ENCODE measurements around the gene ABLIM1. TPM values are rescaled to one million over a fixed set of nuclear protein-coding genes. Genes with fewer than 3 reads are reported as not detected.

Gene ABLIM1
- total RNA-seq, 4 donors from 2014 or later, result 56.9 to 108 (median 96.1) TPM

GRCh38 chr10:114556236-114557122 is 101.6 kb downstream of the ABLIM1 start:
- Histone ChIP-seq H3K4me1 (peaks cover 3 to 11% (median 6%) of the 10 kb centered on the region in 4 donors), H3K9me3 (no peaks in the 10 kb centered on the region), H3K27me3 (no peaks in the 10 kb centered on the region), H3K27ac (no peak overlapping the region), H3K36me3 (no peaks in the 10 kb centered on the region), H3K4me3 (no peak overlapping the region)
- in situ Hi-C loops (cut with MboI; ENCODE audit: low pct_ligation_motif_present in 1 of 4, low pct_unique_long_range_greater_than_20kb in 1 of 4, low sequenced_read_pairs in 3 of 4) (loop anchor here in 3 of 4 donors (10.0 kb wide), 2 partner anchors 138 to 228 kb away; no protein-coding TSS in a partner anchor), intact Hi-C loops (cut with DNase I; ENCODE audit: low total_unique reads) (no loop called here)
- no peak for DNase-seq
- TF ChIP-seq CTCF (IDR thresholded peaks at IDR 0.05) (no peak), EP300 (IDR thresholded peaks at IDR 0.05; ENCODE audit: low read depth) (no peak), POLR2AphosphoS5 (IDR thresholded peaks at IDR 0.05) (no peak), POLR2A (IDR thresholded peaks at IDR 0.05) (no peak)
- 88 to 92% methylated on average over 5 to 9 of the region's 9 CpGs for WGBS, 2 donors (ENCODE audit: low coverage in 1 of 2)

DNA sequence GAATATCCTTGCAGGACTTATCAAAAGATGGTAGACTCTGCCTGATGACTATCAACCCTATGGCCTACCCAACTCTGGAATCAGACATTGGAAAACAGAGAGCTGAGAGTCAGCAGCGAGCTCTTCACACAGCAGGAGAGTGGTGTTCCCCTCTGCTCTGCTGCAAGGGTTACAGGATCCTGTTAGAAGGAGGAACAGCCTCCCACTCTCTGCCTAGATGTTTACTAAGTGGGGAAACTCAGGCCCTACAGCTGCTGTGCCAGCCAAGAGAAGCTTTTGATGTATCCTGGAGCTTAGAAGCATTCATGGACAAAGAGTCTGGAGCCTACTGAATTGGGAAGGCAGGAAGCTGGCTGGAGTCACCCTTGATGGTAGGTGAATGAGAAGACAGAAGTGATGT is 104.6 kb downstream of the ABLIM1 start:
- no peak for DNase-seq
- intact Hi-C loops (cut with DNase I; ENCODE audit: low total_unique reads), result loop anchor here (5.0 kb wide), 1 partner anchor 229 kb away; no protein-coding TSS in a partner anchor
- Histone ChIP-seq H3K4me1 (peaks cover 0 to 20% (median 11%) of the 10 kb centered on the region in 4 donors), H3K9me3 (no peaks in the 10 kb centered on the region), H3K4me3 (no peak overlapping the region), H3K36me3 (no peaks in the 10 kb centered on the region), H3K27me3 (no peaks in the 10 kb centered on the region), H3K27ac (no peak overlapping the region)
- WGBS, 2 donors (ENCODE audit: low coverage in 1 of 2), result 92 to 100% methylated on average over 1 of the region's 1 CpG
- in situ Hi-C loops (cut with MboI; ENCODE audit: low pct_ligation_motif_present in 1 of 4, low pct_unique_long_range_greater_than_20kb in 1 of 4, low sequenced_read_pairs in 3 of 4), result loop anchor here (5.0 to 10.0 kb wide), 3 partner anchors 141 to 231 kb away; no protein-coding TSS in a partner anchor
- TF ChIP-seq CTCF (IDR thresholded peaks at IDR 0.05), result no peak
- no peak for TF ChIP-seq POLR2AphosphoS5 (IDR thresholded peaks at IDR 0.05)
- TF ChIP-seq EP300 (IDR thresholded peaks at IDR 0.05; ENCODE audit: low read depth), result no peak
- TF ChIP-seq POLR2A (IDR thresholded peaks at IDR 0.05), result no peak

DNA sequence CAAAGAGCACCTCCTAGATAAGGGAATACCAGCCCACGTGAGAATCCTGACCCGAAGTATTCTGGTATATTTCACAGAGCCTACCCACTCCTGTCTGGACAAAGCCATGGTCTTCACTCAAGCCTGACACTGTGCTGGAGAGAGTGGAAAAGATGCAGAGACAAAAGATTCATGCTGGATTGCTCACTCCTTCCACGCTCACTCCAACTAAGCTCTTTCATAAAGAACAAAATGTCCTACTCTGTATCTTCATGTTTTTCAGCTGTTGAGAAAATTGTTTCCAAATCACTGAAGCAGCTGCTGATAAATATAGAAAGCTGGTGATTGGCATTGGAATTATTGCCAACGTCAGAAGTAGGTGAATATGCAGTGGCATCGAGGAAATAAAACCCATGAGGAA is 106.0 kb downstream of the ABLIM1 start:
- no peak for DNase-seq
- intact Hi-C loops (cut with DNase I; ENCODE audit: low total_unique reads), result loop anchor here (5.0 kb wide), 1 partner anchor 230 kb away; no protein-coding TSS in a partner anchor
- Histone ChIP-seq H3K9me3 (no peaks in the 10 kb centered on the region), H3K27ac (peak overlapping the region; percentile 58 to 71 (median 68)), H3K27me3 (no peaks in the 10 kb centered on the region), H3K4me3 (no peak overlapping the region), H3K36me3 (no peaks in the 10 kb centered on the region), H3K4me1 (peaks cover 0 to 22% (median 11%) of the 10 kb centered on the region in 4 donors)
- in situ Hi-C loops (cut with MboI; ENCODE audit: low pct_ligation_motif_present in 1 of 4, low pct_unique_long_range_greater_than_20kb in 1 of 4, low sequenced_read_pairs in 3 of 4), result loop anchor here (5.0 to 10.0 kb wide), 3 partner anchors 143 to 233 kb away; no protein-coding TSS in a partner anchor
- TF ChIP-seq EP300 (IDR thresholded peaks at IDR 0.05; ENCODE audit: low read depth), result no peak
- TF ChIP-seq POLR2A (IDR thresholded peaks at IDR 0.05), result no peak
- no peak for TF ChIP-seq CTCF (IDR thresholded peaks at IDR 0.05)
- TF ChIP-seq POLR2AphosphoS5 (IDR thresholded peaks at IDR 0.05), result no peak
- WGBS, 2 donors (ENCODE audit: low coverage in 1 of 2), result 76 to 84% methylated on average over 3 to 5 of the region's 5 CpGs

- Histone ChIP-seq H3K36me3 (no peaks in the 10 kb centered on the region), H3K27ac (peak overlapping the region; percentile 58 to 71 (median 68)), H3K27me3 (no peaks in the 10 kb centered on the region), H3K4me3 (peak overlapping the region in 2 of 4 donors; percentile 8 to 41), H3K9me3 (no peaks in the 10 kb centered on the region), H3K4me1 (peaks cover 0 to 22% (median 11%) of the 10 kb centered on the region in 4 donors)
- 24 to 36% methylated on average over 2 to 3 of the region's 3 CpGs for WGBS, 2 donors (ENCODE audit: low coverage in 1 of 2)
- DNase-seq, result no peak
- TF ChIP-seq POLR2A (IDR thresholded peaks at IDR 0.05) (no peak), EP300 (IDR thresholded peaks at IDR 0.05; ENCODE audit: low read depth) (no peak), POLR2AphosphoS5 (IDR thresholded peaks at IDR 0.05) (no peak), CTCF (IDR thresholded peaks at IDR 0.05) (no peak)
- intact Hi-C loops (cut with DNase I; ENCODE audit: low total_unique reads), result loop anchor here (5.0 kb wide), 1 partner anchor 231 kb away; no protein-coding TSS in a partner anchor
- in situ Hi-C loops (cut with MboI; ENCODE audit: low pct_ligation_motif_present in 1 of 4, low pct_unique_long_range_greater_than_20kb in 1 of 4, low sequenced_read_pairs in 3 of 4), result loop anchor here (5.0 to 10.0 kb wide), 3 partner anchors 143 to 233 kb away; no protein-coding TSS in a partner anchor
Observed at GRCh38 chr10:114551636-114551972, 106.5 kb downstream of the ABLIM1 start.

All from transverse colon (tissue), 4 donors.